Measurements from ENCODE around the gene ANKS1A. TPM values are rescaled to one million over a fixed set of nuclear protein-coding genes. Genes with fewer than 3 reads are reported as not detected.

ANKS1A gene
- total RNA-seq, 1 experiment from 2014 or later = 14.8 TPM

- DNase-seq (ENCODE audit: low read depth) = no peak
These were observed 165.2 kb downstream of the ANKS1A start for GRCh38 chr6:35054106-35054742.

- DNase-seq (ENCODE audit: low read depth) = no peak
These were observed 165.7 kb downstream of the ANKS1A start for GRCh38 chr6:35054743-35055130.

GRCh38 chr6:35055891-35056290 is 166.8 kb downstream of the ANKS1A start:
- no peak for DNase-seq (ENCODE audit: low read depth)

- no peak for DNase-seq (ENCODE audit: low read depth)
These were observed 167.9 kb downstream of the ANKS1A start for GRCh38 chr6:35056952-35057351.

DNA sequence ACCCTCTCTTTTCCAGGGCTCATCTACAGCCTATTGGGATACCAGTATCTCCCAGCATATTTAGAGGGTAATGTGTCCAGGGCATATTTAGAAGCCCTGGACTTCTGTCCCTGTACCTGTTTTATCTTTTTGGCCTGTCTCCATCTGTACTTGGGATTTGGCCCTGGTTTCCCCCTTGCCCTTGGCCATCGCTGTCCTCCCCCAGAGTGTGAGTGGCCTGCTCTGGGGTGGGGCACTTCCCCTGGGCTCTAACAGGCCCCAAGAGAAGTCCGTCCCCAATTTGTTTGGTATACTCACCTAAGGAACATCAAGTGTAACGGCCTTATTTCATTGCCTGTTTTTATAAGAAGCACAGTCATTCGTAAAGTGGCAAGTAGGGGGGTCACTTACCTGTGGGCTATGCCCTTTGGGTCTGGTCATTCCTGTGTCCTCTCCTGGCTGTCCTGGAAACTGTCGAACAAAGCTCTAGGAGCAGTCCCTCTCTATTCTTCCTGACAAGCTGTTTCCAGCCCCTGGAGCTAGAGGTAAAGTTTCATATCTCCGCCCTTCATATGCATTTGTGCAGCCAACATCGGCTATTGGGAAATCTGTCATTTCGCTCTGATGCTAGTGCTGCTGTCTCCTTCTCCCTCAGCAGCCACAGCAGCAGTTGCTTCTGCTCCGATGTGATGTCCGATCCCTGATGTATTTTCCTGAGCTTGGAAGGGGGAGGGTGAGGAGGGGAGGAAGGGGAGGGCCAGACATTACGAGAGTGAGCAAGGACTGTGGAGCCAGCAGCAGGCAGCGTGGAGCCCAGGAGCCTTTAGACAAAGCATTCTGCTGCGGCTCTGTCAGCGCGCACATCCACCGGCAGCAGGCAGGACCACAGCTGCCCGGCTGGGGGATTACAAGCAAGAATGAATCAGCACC is 168.6 kb downstream of the ANKS1A start:
- DNase-seq (ENCODE audit: low read depth) = no peak

GRCh38 chr6:35058358-35058675 is 169.3 kb downstream of the ANKS1A start:
- no peak for DNase-seq (ENCODE audit: low read depth)

DNA sequence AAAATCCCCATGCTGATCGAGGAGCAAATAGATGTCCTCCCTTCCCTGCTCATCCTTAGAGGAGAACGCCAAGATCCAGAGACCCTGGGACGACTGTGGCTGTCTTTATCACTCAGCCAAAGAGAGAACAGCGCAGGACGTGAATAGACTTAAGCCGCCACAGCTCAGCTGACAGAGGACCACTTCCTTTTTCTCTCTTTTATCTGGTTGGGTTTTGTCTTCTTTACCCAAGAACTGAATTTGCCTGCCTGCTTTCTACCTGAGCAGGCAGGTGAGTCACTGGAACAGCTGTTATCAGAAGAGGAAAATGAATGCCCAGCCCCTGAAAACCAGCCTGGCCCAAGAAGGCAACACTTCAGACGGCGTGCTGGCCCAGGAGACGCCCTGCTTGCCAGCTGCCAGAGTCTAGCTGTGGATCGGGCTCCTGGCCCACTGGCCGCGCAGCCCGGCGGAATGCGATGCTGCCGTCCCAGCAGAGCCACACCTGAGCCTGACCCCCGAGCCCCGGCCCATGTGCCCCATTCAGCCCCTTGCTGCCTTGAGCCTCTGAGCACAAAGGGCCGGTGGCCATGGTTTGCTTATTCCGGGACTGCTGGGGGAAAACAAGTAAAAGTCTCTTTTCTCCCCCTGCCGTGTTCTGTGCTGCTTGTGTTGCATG is 169.9 kb downstream of the ANKS1A start:
- no peak for DNase-seq (ENCODE audit: low read depth)

GRCh38 chr6:35059596-35060345 is 170.7 kb downstream of the ANKS1A start:
- DNase-seq (ENCODE audit: low read depth) = no peak

DNA sequence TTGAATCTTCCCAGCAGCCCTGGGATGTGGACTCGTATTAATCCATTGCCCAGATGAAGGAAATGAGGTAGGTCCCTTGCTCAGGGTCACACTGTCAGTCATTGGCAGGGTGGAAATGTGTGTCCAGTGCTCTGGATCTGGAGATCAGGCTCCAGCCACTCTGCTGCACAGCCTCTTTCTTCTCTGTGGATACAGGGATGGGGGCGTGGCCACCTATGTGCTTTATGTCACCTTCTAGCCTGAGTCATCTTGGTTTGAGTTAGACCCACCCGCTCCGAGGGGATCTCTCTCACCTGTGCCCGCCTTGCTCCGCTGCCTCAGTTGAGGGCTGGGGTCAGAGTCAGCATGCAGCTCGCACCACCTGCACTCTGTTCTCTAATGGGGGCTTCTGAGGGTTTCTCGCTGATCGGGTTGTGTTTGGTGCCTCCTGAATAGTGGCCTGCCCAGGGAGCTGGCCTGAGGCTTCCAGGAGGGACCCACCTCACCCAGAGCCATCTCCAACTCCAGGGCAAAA is 172.1 kb downstream of the ANKS1A start:
- DNase-seq (ENCODE audit: low read depth) = no peak

DNA sequence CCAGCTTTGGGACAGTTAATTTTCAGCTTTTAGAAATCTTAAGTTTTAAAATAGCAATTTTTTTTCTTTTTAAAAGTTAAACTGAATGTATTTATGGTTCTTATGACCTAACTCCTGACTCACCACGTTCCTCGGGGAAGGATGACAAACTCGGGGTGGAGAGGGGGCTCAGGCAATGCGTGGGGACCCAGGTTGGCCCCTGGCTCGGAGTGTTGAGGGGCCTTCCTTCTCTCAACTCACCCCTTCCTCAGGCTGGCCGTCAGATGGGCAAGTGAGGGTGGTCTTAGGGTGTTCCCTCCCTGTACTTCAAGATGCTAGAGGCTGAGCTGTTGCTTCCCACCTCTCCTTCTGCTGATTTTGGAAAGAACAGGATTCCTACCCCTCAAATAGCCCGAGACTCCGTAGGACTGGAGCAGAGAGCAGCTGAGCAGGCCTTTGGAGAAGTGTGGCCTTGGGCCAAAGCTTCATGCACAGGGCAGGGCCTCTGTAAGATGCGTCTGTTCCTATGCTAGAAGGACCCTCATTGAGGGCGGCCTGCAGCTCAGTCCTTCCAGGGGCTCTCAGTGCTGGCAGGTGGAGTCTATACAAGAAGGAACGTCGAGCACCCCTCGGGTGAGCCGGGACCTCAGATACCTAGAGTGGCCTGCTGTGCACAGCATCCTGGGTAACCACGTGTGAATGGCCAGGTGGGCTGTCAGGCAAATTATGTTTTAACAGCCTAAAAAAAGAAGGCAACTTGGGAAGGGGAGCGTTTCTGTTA is 172.8 kb downstream of the ANKS1A start:
- no peak for DNase-seq (ENCODE audit: low read depth)

DNA sequence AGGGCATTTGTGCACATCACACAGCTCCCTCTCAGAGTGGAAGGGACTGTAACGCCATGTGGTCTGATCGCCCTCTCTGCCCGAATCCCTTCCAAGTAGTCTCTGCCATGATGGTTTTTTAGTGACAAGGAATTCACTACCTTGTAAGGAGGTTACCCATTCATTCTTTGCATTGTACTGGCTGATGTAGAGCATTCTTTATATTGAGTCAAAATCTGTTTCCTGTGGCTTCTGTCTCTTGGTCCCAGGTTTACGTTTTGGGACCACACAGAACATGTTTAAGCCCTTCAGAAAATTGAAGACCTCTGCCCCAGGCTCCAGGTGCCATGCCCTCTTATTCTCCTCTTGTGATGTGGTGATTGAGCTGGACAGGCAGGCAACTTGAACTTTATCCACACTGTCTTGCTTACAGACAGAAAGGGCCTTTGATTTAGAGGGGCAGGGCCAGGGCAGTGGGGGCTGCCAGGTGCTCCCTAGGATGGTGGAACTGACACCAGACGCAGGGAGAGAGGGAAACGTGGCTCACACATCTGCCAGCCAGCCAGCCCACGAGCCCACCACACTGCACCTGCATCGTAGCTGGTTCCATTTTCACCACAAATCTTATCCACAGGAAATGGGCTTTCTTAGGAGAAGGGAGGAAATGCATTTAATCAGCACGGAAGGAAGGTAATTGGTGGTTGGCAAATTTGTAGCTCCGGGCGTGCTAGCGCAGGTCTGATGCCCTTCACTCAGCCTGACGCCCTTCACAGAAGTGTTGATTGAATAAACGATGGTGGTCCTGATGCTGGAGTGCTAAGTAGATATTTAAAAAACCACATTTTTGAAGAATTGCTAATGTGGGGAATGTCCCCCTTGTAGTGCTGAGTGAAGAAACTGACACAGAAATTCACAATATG is 173.9 kb downstream of the ANKS1A start:
- no peak for DNase-seq (ENCODE audit: low read depth)

DNA sequence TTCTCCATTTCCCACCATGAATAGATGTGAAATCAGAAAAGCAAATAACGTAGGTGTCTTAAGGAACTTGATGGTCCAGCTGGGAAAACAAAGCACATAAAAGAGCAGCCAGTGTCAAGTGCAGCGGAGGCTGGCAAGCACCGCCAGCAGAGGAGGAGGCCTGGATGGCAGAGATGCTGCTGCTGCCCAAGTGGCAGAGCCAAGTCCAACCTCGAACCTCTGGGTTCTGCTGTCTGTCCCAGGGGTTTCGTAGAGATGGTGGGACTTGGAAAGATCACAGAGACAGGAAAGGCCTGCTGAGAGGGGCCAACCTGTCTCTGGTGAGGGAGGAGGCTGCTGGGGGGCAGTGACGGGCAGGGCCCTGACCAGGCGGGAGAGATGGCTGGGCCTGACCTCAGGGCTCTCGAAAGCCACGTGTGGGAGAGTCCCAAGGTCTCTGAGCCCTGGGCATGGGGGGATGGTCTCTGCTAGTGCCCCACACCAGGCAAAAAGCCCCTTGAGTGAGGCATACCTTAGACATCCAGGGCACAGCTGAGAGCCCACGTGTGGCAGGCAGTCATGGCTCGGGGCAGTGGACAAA is 174.7 kb downstream of the ANKS1A start:
- no peak for DNase-seq (ENCODE audit: low read depth)

- no peak for DNase-seq (ENCODE audit: low read depth)
These were observed 175.2 kb downstream of the ANKS1A start for GRCh38 chr6:35064290-35064689.

DNA sequence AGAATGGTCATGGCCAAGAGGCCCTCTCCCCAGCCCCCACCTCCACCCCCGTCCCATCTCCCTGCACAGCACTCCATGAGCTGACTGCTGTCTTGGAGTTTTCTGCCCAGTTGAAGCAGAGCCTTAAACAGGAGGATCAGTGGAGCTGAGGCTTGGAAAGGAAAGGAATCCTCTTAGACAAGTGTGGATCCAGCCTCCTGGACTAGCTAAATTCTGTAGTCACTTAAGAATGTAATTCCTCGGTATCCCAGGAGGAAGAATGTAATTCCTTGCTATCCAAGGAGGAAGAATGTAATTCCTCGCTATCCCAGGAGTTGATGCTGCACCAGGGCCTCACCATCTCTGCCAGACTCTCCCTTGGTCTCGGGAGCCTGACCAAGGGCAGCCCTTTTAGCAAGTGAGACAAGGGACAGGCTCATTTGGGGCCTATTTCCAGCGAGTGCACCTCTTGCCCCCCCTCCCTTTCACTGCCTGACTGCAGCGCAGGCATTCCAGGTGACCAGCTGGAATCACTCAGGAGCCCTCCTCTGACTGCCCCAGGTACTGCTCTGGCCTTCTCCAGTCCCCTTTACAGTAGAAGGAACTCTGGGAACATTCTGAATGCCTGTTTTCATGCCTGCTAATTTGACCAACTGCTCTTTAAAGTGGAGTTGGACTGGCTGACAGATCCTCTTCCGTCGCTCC is 175.8 kb downstream of the ANKS1A start:
- DNase-seq (ENCODE audit: low read depth) = no peak

DNA sequence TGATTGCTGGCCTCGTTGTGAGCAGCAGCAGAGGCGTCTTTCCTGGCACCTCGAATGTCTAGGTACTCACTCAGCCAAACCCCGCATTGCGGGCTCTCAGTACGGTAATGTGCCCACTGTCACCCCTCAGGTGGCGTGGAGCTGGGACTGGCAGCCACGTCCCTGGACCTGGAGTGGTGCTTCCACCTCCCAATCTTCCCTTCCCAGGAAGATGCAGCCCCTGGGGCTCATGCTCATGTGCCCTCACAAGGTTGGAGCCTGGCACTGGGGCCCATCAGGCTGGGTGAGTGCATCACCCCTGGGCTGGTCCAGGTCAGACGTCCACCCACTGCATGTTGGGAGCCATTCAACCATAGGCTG is 176.4 kb downstream of the ANKS1A start:
- DNase-seq (ENCODE audit: low read depth) = no peak

GRCh38 chr6:35065870-35066269 is 176.8 kb downstream of the ANKS1A start:
- no peak for DNase-seq (ENCODE audit: low read depth)

GRCh38 chr6:35067234-35067633 is 178.2 kb downstream of the ANKS1A start:
- no peak for DNase-seq (ENCODE audit: low read depth)

- DNase-seq (ENCODE audit: low read depth) = no peak
These were observed 179.2 kb downstream of the ANKS1A start for GRCh38 chr6:35068206-35068605.

- DNase-seq (ENCODE audit: low read depth) = no peak
These were observed 179.6 kb downstream of the ANKS1A start for GRCh38 chr6:35068644-35069043.

All from Daoy (cell line).